GM18867 (cell line): ENCODE data around the gene FBXO21.

Experiments used
- ATAC-seq: cut with Tn5 transposase; IDR thresholded peaks from one replicate; pipeline ENCODE4 v1.9.1; 2021; ENCODE audit warnings: mild to moderate bottlenecking, moderate library complexity; ENCODE audit not compliant: unreplicated experiment

The FBXO21 gene

GRCh38 chr12:117141097-117141898 is 49.0 kb downstream of the FBXO21 start:
- no peak for ATAC-seq

GRCh38 chr12:117140397-117141096 is 49.7 kb downstream of the FBXO21 start:
- no peak for ATAC-seq

GRCh38 chr12:117139025-117139717 is 51.1 kb downstream of the FBXO21 start:
- ATAC-seq = no peak

GRCh38 chr12:117134721-117135120 is 55.5 kb downstream of the FBXO21 start:
- ATAC-seq = no peak

GRCh38 chr12:117134059-117134458 is 56.2 kb downstream of the FBXO21 start:
- no peak for ATAC-seq

GRCh38 chr12:117130801-117131200 is 59.5 kb downstream of the FBXO21 start:
- ATAC-seq = no peak

GRCh38 chr12:117129391-117129790 is 60.9 kb downstream of the FBXO21 start:
- ATAC-seq = no peak

- no peak for ATAC-seq
These were observed 62.1 kb downstream of the FBXO21 start for GRCh38 chr12:117127933-117128823.

- no peak for ATAC-seq
These were observed 63.9 kb downstream of the FBXO21 start for GRCh38 chr12:117126335-117126734.

GRCh38 chr12:117125767-117126166 is 64.5 kb downstream of the FBXO21 start:
- no peak for ATAC-seq

- ATAC-seq = no peak
These were observed 65.0 kb downstream of the FBXO21 start for GRCh38 chr12:117125272-117125613.

- no peak for ATAC-seq
These were observed 65.6 kb downstream of the FBXO21 start for GRCh38 chr12:117124421-117125271.

- ATAC-seq = no peak
These were observed 68.8 kb downstream of the FBXO21 start for GRCh38 chr12:117121441-117121840.

- ATAC-seq = no peak
These were observed 69.5 kb downstream of the FBXO21 start for GRCh38 chr12:117120787-117121186.

GRCh38 chr12:117119592-117120198 is 70.6 kb downstream of the FBXO21 start:
- no peak for ATAC-seq

- no peak for ATAC-seq
These were observed 71.3 kb downstream of the FBXO21 start for GRCh38 chr12:117118838-117119591.

GRCh38 chr12:117114784-117115183 is 75.5 kb downstream of the FBXO21 start:
- no peak for ATAC-seq

GRCh38 chr12:117113231-117113630 is 77.0 kb downstream of the FBXO21 start:
- ATAC-seq = no peak
